ENCODE measurements around the gene ZNF492.
"Not testable (repeated sequence)": the region's sequence is repeated elsewhere in the genome, so short reads cannot be mapped to it uniquely, and the experiment has no call there.

DNA sequence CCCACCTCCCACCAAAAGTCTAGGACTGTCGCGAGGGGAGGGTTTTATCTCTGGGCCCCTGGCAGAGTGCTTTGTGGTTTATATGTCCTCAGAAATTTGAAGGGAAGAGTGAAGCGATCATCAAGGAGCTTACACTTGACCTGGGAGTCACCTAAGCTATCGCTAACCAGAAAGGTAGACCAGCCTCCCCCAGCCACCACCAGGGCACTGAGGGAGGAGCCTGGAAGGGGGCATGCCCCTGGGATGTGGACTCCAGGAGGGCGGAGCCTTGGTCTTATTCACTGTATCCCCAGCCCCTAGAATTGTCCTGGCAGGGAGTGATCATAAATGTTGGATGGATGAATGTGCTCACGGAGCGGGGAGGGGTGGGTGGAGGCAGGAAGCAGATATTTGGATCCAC is 16.9 kb upstream of the ZNF492 start:
- not testable (repeated sequence) for TF ChIP-seq CTCF (IDR thresholded peaks at IDR 0.05; ENCODE audit: extremely low read depth in 1 of 2, insufficient read depth in 1 of 2, low read depth in 1 of 2, low read length in 2 of 2); MAX (IDR thresholded peaks at IDR 0.05; ENCODE audit: insufficient read depth, insufficient read length); POLR2AphosphoS5 (IDR thresholded peaks at IDR 0.05; ENCODE audit: insufficient read depth, low read depth, low read length); EZH2 (IDR thresholded peaks at IDR 0.05; ENCODE audit: borderline replicate concordance, low read depth, low read length, severe bottlenecking); FOS (IDR thresholded peaks at IDR 0.05; ENCODE audit: borderline replicate concordance, insufficient read depth, low read length); POLR2A (IDR thresholded peaks at IDR 0.05; ENCODE audit: low read depth, low read length); GATA2 (IDR thresholded peaks at IDR 0.05; ENCODE audit: insufficient read depth, insufficient read length, low read depth, low read length); MYC (IDR thresholded peaks at IDR 0.05; ENCODE audit: low read depth, low read length); JUN (IDR thresholded peaks at IDR 0.05; ENCODE audit: borderline replicate concordance, insufficient read depth, insufficient read length, low read depth)
